ENCODE results near the gene USP5.

The USP5 gene

GRCh38 chr12:6826125-6826733, 25.7 kb upstream of the USP5 start:
- WGBS (ENCODE audit: insufficient coverage, insufficient read length) = no CpG with 5 or more reads among the region's 17 CpGs
- no peak for DNase-seq (ENCODE audit: low read depth, low spot score)
- no peaks in the 10 kb centered on the region for H3K27me3 ChIP-seq (ENCODE audit: control insufficient read depth, insufficient read depth, low read length)
- no peaks in the 10 kb centered on the region for H3K9me3 ChIP-seq (ENCODE audit: control insufficient read depth, insufficient read depth, low read length)
- peaks cover 6% of the 10 kb centered on the region; the same call in 1 of the 2 replicates for H3K36me3 ChIP-seq (ENCODE audit: control insufficient read depth, insufficient read depth, low read length)
- no peak overlapping the region for H3K4me3 ChIP-seq (ENCODE audit: low read length)
- H3K4me1 ChIP-seq (ENCODE audit: control insufficient read depth, insufficient read depth, low read length) = peaks cover 9% of the 10 kb centered on the region; the same call in 1 of the 2 replicates
- H3K27ac ChIP-seq (ENCODE audit: low read length) = no peak overlapping the region

GRCh38 chr12:6826734-6827436, 25.1 kb upstream of the USP5 start:
- no CpG with 5 or more reads among the region's 22 CpGs for WGBS (ENCODE audit: insufficient coverage, insufficient read length)
- Histone ChIP-seq H3K4me3 (ENCODE audit: low read length) (no peak overlapping the region), H3K36me3 (ENCODE audit: control insufficient read depth, insufficient read depth, low read length) (peaks cover 12% of the 10 kb centered on the region; the same call in 1 of the 2 replicates)

GRCh38 chr12:6827437-6827911, 24.5 kb upstream of the USP5 start:
- Histone ChIP-seq H3K4me1 (ENCODE audit: control insufficient read depth, insufficient read depth, low read length) (peaks cover 8% of the 10 kb centered on the region; the same call in 1 of the 2 replicates), H3K4me3 (ENCODE audit: low read length) (no peak overlapping the region; the same call in 1 of the 2 replicates), H3K36me3 (ENCODE audit: control insufficient read depth, insufficient read depth, low read length) (peaks cover 13% of the 10 kb centered on the region; the same call in 1 of the 2 replicates), H3K27ac (ENCODE audit: low read length) (no peak overlapping the region), H3K9me3 (ENCODE audit: control insufficient read depth, insufficient read depth, low read length) (no peaks in the 10 kb centered on the region), H3K27me3 (ENCODE audit: control insufficient read depth, insufficient read depth, low read length) (no peaks in the 10 kb centered on the region)
- no peak for DNase-seq (ENCODE audit: low read depth, low spot score)
- no CpG with 5 or more reads among the region's 8 CpGs for WGBS (ENCODE audit: insufficient coverage, insufficient read length)

More at GRCh38 chr12:6826734-6827436, 25.1 kb upstream of the USP5 start:
- Histone ChIP-seq H3K27ac (ENCODE audit: low read length) (no peak overlapping the region), H3K4me1 (ENCODE audit: control insufficient read depth, insufficient read depth, low read length) (peaks cover 9% of the 10 kb centered on the region; the same call in 1 of the 2 replicates), H3K9me3 (ENCODE audit: control insufficient read depth, insufficient read depth, low read length) (no peaks in the 10 kb centered on the region), H3K27me3 (ENCODE audit: control insufficient read depth, insufficient read depth, low read length) (no peaks in the 10 kb centered on the region)
- DNase-seq (ENCODE audit: low read depth, low spot score) = no peak

DNA sequence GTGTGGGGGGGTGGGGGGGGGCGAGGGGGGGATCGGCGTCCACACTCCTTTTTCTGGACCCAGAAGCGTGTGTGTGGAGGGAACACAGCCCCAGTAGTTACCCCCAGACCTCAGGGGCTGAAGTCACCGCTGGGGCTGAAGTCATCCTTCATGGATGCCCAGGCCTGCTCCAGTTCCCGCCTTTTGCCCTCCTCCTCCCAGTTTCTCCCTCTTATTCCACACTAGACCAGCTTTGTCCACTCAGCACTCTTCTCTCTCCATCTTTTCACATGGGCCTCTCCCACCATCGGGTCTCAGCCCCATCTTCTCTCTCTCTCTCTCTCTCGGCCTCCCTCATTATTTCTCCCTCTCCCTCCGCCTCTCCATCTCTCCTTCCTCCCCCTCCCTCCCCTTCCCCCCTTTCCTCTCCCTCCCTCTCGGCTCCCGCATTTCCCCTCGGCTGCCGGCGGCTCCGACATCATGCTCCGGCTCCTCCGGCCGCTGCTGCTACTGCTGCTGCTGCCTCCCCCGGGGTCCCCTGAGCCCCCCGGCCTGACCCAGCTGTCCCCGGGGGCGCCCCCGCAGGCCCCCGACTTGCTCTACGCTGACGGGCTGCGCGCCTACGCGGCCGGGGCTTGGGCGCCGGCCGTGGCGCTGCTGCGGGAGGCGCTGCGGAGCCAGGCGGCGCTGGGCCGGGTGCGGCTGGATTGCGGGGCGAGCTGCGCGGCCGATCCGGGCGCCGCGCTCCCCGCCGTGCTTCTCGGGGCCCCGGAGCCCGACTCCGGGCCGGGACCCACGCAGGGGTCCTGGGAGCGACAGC, 23.8 kb upstream of the USP5 start, which contains the start of gene P3H3:
TSS of gene P3H3 (plus strand) at position 426 of the 799 bp plus-strand sequence. CDS start at position 460, 34 bp downstream.
- Histone ChIP-seq H3K27ac (ENCODE audit: low read length) (no peak within 1 kb of the TSS), H3K9me3 (ENCODE audit: control insufficient read depth, insufficient read depth, low read length) (no peaks in the 10 kb centered on the region), H3K4me1 (ENCODE audit: control insufficient read depth, insufficient read depth, low read length) (peaks cover 8% of the 10 kb centered on the region; the same call in 1 of the 2 replicates), H3K27me3 (ENCODE audit: control insufficient read depth, insufficient read depth, low read length) (no peaks in the 10 kb centered on the region), H3K4me3 (ENCODE audit: low read length) (peak within 1 kb of the TSS; percentile 98), H3K36me3 (ENCODE audit: control insufficient read depth, insufficient read depth, low read length) (peaks cover 13% of the 10 kb centered on the region; the same call in 1 of the 2 replicates)
- WGBS (ENCODE audit: insufficient coverage, insufficient read length) = no CpG with 5 or more reads among the region's 60 CpGs
- no peak for DNase-seq (ENCODE audit: low read depth, low spot score)

DNA sequence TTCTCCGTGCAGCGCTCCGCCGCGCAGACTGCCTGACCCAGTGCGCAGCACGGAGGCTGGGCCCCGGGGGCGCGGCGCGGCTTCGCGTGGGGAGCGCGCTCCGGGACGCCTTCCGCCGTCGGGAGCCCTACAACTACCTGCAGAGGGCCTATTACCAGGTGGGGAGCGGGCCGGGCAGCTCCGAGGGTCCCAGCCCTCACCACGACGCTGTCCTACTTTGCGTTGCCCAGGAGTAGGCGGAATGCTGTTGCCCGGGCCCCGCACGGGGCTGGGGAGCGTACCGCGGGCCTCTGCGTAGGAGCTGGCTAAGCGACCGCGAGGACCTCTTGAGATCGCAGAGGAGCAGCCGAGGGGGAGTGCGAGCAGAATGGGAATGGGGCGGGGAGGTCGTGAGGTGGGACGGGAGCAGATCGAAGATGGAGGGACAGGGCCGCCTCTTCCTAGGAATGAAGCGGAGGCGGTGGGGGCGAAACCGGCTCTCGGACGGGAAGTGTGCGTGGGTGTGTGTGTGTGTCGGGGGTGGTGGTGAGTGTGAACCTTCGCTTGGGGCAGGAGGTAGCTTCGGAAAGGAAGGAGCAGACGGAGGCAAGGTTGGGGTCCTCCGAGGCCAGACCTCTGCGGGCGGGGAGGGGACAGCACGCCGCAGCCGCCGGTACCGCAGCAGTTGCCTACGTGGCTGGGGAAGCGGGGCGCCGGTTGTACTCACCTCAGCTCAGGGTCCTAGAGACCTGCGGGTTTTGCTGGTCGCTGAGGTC, 23.0 kb upstream of the USP5 start:
- Histone ChIP-seq H3K9me3 (ENCODE audit: control insufficient read depth, insufficient read depth, low read length) (no peaks in the 10 kb centered on the region), H3K4me3 (ENCODE audit: low read length) (peak overlapping the region; percentile 98), H3K36me3 (ENCODE audit: control insufficient read depth, insufficient read depth, low read length) (peaks cover 19% of the 10 kb centered on the region), H3K27me3 (ENCODE audit: control insufficient read depth, insufficient read depth, low read length) (no peaks in the 10 kb centered on the region), H3K27ac (ENCODE audit: low read length) (no peak overlapping the region), H3K4me1 (ENCODE audit: control insufficient read depth, insufficient read depth, low read length) (peaks cover 6% of the 10 kb centered on the region; the same call in 1 of the 2 replicates)
- no CpG with 5 or more reads among the region's 71 CpGs for WGBS (ENCODE audit: insufficient coverage, insufficient read length)
- no peak for DNase-seq (ENCODE audit: low read depth, low spot score)

DNA sequence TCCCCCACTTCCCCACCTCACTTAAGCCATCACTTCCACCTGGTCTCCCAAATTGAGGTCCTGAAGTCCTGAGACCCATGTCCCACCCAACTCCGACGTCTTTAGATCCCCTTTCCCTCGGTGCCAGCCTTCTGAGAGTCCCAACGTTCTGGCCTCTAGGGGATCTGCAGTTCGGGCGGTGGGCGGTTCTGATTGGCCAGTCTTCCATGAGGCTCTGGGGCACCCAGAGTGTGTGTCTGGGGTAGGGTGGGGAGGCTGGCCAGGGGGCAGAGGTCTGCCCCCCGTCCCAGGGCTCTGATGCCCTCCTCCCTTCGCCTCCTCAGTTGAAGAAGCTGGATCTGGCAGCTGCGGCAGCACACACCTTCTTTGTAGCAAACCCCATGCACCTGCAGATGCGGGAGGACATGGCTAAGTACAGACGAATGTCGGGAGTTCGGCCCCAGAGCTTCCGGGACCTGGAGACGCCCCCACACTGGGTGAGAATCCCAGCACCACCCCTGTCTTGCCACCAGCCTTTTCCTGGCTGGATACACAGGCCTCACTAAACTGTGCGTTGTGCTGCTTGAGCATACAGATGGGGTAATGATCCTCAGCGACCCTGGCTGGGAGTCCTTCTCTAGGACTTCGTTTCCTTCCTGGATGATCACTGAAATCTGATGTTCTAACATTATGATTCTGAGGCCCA, 22.3 kb upstream of the USP5 start:
- no peaks in the 10 kb centered on the region for H3K27me3 ChIP-seq (ENCODE audit: control insufficient read depth, insufficient read depth, low read length)
- no peak for DNase-seq (ENCODE audit: low read depth, low spot score)

DNA sequence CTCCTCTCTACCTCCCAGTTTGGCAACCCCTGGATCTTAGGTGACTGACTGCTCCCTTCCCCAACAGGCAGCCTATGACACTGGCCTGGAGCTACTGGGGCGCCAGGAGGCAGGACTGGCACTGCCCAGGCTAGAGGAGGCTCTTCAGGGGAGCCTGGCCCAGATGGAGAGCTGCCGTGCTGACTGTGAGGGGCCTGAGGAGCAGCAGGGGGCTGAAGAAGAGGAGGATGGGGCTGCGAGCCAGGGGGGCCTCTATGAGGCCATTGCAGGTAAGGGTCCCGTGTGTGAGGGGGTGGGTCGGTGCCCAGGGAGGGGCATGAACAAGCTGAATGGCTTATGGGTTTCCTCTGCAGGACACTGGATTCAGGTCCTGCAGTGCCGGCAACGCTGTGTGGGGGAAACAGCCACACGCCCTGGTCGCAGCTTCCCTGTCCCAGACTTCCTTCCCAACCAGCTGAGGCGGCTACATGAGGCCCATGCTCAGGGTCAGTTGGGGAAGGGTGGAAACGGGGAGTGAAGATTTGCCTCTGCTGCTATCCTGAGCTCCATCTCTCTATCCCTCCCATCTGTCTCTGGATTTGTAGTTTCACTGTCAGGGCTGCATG, 21.6 kb upstream of the USP5 start:
- Histone ChIP-seq H3K27ac (ENCODE audit: low read length) (no peak overlapping the region), H3K4me1 (ENCODE audit: control insufficient read depth, insufficient read depth, low read length) (peaks cover 4% of the 10 kb centered on the region; the same call in 1 of the 2 replicates), H3K4me3 (ENCODE audit: low read length) (no peak overlapping the region), H3K27me3 (ENCODE audit: control insufficient read depth, insufficient read depth, low read length) (no peaks in the 10 kb centered on the region), H3K9me3 (ENCODE audit: control insufficient read depth, insufficient read depth, low read length) (no peaks in the 10 kb centered on the region), H3K36me3 (ENCODE audit: control insufficient read depth, insufficient read depth, low read length) (peaks cover 22% of the 10 kb centered on the region)
- no CpG with 5 or more reads among the region's 11 CpGs for WGBS (ENCODE audit: insufficient coverage, insufficient read length)
- no peak for DNase-seq (ENCODE audit: low read depth, low spot score)

More for the DNA sequence above, 22.3 kb upstream of the USP5 start:
- Histone ChIP-seq H3K36me3 (ENCODE audit: control insufficient read depth, insufficient read depth, low read length) (peaks cover 22% of the 10 kb centered on the region), H3K4me3 (ENCODE audit: low read length) (peak overlapping the region; percentile 98), H3K4me1 (ENCODE audit: control insufficient read depth, insufficient read depth, low read length) (peaks cover 6% of the 10 kb centered on the region; the same call in 1 of the 2 replicates), H3K9me3 (ENCODE audit: control insufficient read depth, insufficient read depth, low read length) (no peaks in the 10 kb centered on the region), H3K27ac (ENCODE audit: low read length) (no peak overlapping the region)
- no CpG with 5 or more reads among the region's 19 CpGs for WGBS (ENCODE audit: insufficient coverage, insufficient read length)

- no peak overlapping the region for H3K27ac ChIP-seq (ENCODE audit: low read length)
- no peaks in the 10 kb centered on the region for H3K9me3 ChIP-seq (ENCODE audit: control insufficient read depth, insufficient read depth, low read length)
- no peak for DNase-seq (ENCODE audit: low read depth, low spot score)
- no peak overlapping the region for H3K4me3 ChIP-seq (ENCODE audit: low read length)
- peaks cover 22% of the 10 kb centered on the region for H3K36me3 ChIP-seq (ENCODE audit: control insufficient read depth, insufficient read depth, low read length)
- WGBS (ENCODE audit: insufficient coverage, insufficient read length) = no CpG with 5 or more reads among the region's 6 CpGs
- peaks cover 3% of the 10 kb centered on the region; the same call in 1 of the 2 replicates for H3K4me1 ChIP-seq (ENCODE audit: control insufficient read depth, insufficient read depth, low read length)
- H3K27me3 ChIP-seq (ENCODE audit: control insufficient read depth, insufficient read depth, low read length) = no peaks in the 10 kb centered on the region
Observed at GRCh38 chr12:6830999-6831398, 21.0 kb upstream of the USP5 start.

DNA sequence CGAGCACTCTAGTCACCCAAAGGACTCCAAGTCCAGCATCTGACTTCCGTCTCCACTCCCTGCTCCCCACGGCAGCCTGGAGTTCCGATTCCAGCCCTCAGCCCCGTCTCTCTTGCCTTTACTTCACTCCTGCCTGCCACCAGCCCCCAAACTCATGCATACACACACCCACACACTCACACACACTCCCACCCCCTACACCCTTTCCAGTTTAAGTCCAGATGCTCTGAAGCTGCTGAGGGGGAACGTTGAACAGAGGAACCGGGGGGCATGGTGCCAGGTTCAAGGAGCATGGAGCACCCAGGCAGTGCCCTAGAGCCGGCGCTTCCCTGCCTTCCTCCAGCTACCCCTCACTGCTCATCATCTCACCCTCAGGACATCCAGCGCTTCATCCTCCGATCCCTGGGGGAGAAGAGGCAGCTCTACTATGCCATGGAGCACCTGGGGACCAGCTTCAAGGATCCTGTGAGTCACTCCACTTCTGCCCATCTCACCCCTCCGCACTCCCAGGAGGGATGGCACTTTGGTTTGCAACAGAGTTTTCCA, 20.4 kb upstream of the USP5 start:
- Histone ChIP-seq H3K36me3 (ENCODE audit: control insufficient read depth, insufficient read depth, low read length) (peaks cover 22% of the 10 kb centered on the region), H3K27me3 (ENCODE audit: control insufficient read depth, insufficient read depth, low read length) (no peaks in the 10 kb centered on the region), H3K4me3 (ENCODE audit: low read length) (no peak overlapping the region), H3K27ac (ENCODE audit: low read length) (no peak overlapping the region), H3K9me3 (ENCODE audit: control insufficient read depth, insufficient read depth, low read length) (no peaks in the 10 kb centered on the region), H3K4me1 (ENCODE audit: control insufficient read depth, insufficient read depth, low read length) (peaks cover 3% of the 10 kb centered on the region; the same call in 1 of the 2 replicates)
- WGBS (ENCODE audit: insufficient coverage, insufficient read length) = no CpG with 5 or more reads among the region's 12 CpGs
- DNase-seq (ENCODE audit: low read depth, low spot score) = no peak
